Measurements from ENCODE around the gene C3orf38. TPM values are rescaled to one million over a fixed set of nuclear protein-coding genes. Genes with fewer than 3 reads are reported as not detected.
A peak's percentile ranks its signal among the peaks of the same experiment; 100 is the strongest.
"Not testable (repeated sequence)": the region's sequence is repeated elsewhere in the genome, so short reads cannot be mapped to it uniquely, and the experiment has no call there.

Gene C3orf38
- total RNA-seq, 4 donors from 2014 or later: 6.0 to 14.5 (median 8.5) TPM

- in situ Hi-C loops (cut with MboI; ENCODE audit: low sequenced_read_pairs in 4 of 4): loop anchor here in 3 of 4 donors (10.0 to 25.0 kb wide), 4 partner anchors 301 to 759 kb away; no protein-coding TSS in a partner anchor
- peak; percentile 86 to 96 for ATAC-seq
- Histone ChIP-seq H3K9me3 (no peaks in the 10 kb centered on the region), H3K4me1 (peaks cover 0 to 13% of the 10 kb centered on the region in 2 donors), H3K27ac (peak overlapping the region in 1 of 4 donors; percentile 15), H3K27me3 (no peaks in the 10 kb centered on the region), H3K36me3 (peaks cover 0 to 10% of the 10 kb centered on the region in 2 donors), H3K4me3 (no peak overlapping the region)
- intact Hi-C loops (cut with DNase I; ENCODE audit: low total_unique reads): loop anchor here (2.0 to 5.0 kb wide), 3 partner anchors 55 to 763 kb away; partner anchors contain the start of genes CGGBP1 and ZNF654
- no peak for TF ChIP-seq POLR2A (IDR thresholded peaks at IDR 0.05)
- peak; percentile 54 to 77 (median 60) for TF ChIP-seq CTCF (IDR thresholded peaks at IDR 0.05 in 4 of 5, conservative IDR thresholded peaks at IDR 0.05 in 1 of 5)
- DNase-seq: peak; percentile 31 to 35
Measured at GRCh38 chr3:88113311-88114162, 36.2 kb upstream of the C3orf38 start.

GRCh38 chr3:88114878-88115549 lies 34.7 kb upstream of the C3orf38 start:
- intact Hi-C loops (cut with DNase I; ENCODE audit: low total_unique reads): loop anchor here (5.0 kb wide), 1 partner anchor 113 kb away; no protein-coding TSS in a partner anchor

GRCh38 chr3:88117683-88118082 lies 32.1 kb upstream of the C3orf38 start:
- in situ Hi-C loops (cut with MboI; ENCODE audit: low sequenced_read_pairs in 4 of 4) (loop anchor here in 3 of 4 donors (10.0 to 25.0 kb wide), 4 partner anchors 305 to 763 kb away; no protein-coding TSS in a partner anchor), intact Hi-C loops (cut with DNase I; ENCODE audit: low total_unique reads) (no loop called here)
- Histone ChIP-seq H3K4me1 (peaks cover 0 to 5% of the 10 kb centered on the region in 2 donors), H3K27me3 (no peaks in the 10 kb centered on the region), H3K4me3 (no peak overlapping the region), H3K9me3 (no peaks in the 10 kb centered on the region), H3K27ac (no peak overlapping the region), H3K36me3 (peaks cover 0 to 10% of the 10 kb centered on the region in 2 donors)
- DNase-seq: no peak
- TF ChIP-seq CTCF (IDR thresholded peaks at IDR 0.05 in 4 of 5, conservative IDR thresholded peaks at IDR 0.05 in 1 of 5) (no peak), POLR2A (IDR thresholded peaks at IDR 0.05) (no peak)
- no peak for ATAC-seq

More at GRCh38 chr3:88114878-88115549, 34.7 kb upstream of the C3orf38 start:
- Histone ChIP-seq H3K4me3 (no peak overlapping the region), H3K27me3 (no peaks in the 10 kb centered on the region), H3K36me3 (peaks cover 0 to 10% of the 10 kb centered on the region in 2 donors), H3K9me3 (no peaks in the 10 kb centered on the region), H3K27ac (no peak overlapping the region), H3K4me1 (peaks cover 0 to 11% of the 10 kb centered on the region in 2 donors)
- in situ Hi-C loops (cut with MboI; ENCODE audit: low sequenced_read_pairs in 4 of 4): loop anchor here in 3 of 4 donors (10.0 to 25.0 kb wide), 4 partner anchors 303 to 760 kb away; no protein-coding TSS in a partner anchor
- ATAC-seq: no peak
- TF ChIP-seq POLR2A (IDR thresholded peaks at IDR 0.05) (no peak), CTCF (IDR thresholded peaks at IDR 0.05 in 4 of 5, conservative IDR thresholded peaks at IDR 0.05 in 1 of 5) (no peak)
- no peak for DNase-seq

GRCh38 chr3:88118603-88119002 lies 31.2 kb upstream of the C3orf38 start:
- H3K36me3 ChIP-seq: peaks cover 0 to 10% of the 10 kb centered on the region in 2 donors
- in situ Hi-C loops (cut with MboI; ENCODE audit: low sequenced_read_pairs in 4 of 4): loop anchor here in 3 of 4 donors (10.0 to 25.0 kb wide), 4 partner anchors 306 to 764 kb away; no protein-coding TSS in a partner anchor
- not testable (repeated sequence) for H3K9me3 ChIP-seq

More at GRCh38 chr3:88118603-88119002, 31.2 kb upstream of the C3orf38 start:
- H3K4me1 ChIP-seq; ATAC-seq; H3K27ac ChIP-seq; H3K4me3 ChIP-seq; DNase-seq; intact Hi-C loops (cut with DNase I; ENCODE audit: low total_unique reads); H3K27me3 ChIP-seq: not testable (repeated sequence)
